H1 (cell line): ENCODE measurements around the gene CPNE5. TPM values are rescaled to one million over a fixed set of nuclear protein-coding genes. Genes with fewer than 3 reads are reported as not detected.

Experiments used
- CTCF ChIA-PET: fragments of 300-600 bp; sonication (Branson Sonifier 250); formaldehyde crosslinking; loops from one replicate; lab custom pipeline; 2021; ENCODE audit not compliant: partially characterized antibody; lab: Charles Lee
- POLR2A ChIA-PET: fragments of 300-600 bp; sonication (Branson Sonifier 250); formaldehyde crosslinking; loops from one replicate; lab custom pipeline; 2021; ENCODE audit warnings: inconsistent platforms; ENCODE audit not compliant: partially characterized antibody; lab: Charles Lee
- DNase-seq, 2 experiments: peaks; one replicate each; pipeline versions ENCODE4 v3.0.0 to v3.0.0-alpha.2; 2010 to 2022; ENCODE audit warnings: low spot score in 2 of 2, low read depth in 1 of 2, mixed read lengths in 1 of 2
- FAIRE-seq: peaks from 2 replicates; lab custom pipeline; 2011; peaks lifted over from hg19 to GRCh38; lab: Jason Lieb, UNC
- H2AFZ ChIP-seq: 2 replicates; pipeline ENCODE4 v1.8.1; 2012; ENCODE audit warnings: low read length, inconsistent platforms
- H2AK5ac ChIP-seq: 2 replicates; pipeline ENCODE4 v1.6.1; 2013; ENCODE audit warnings: low read depth, low read length
- H2BK120ac ChIP-seq: replicated peaks from 2 replicates; pipeline ENCODE3; 2013; ENCODE audit warnings: low read depth, low read length, inconsistent platforms
- H2BK12ac ChIP-seq: 2 replicates; pipeline ENCODE4 v1.6.1; 2013; ENCODE audit warnings: low read depth, low read length
- H2BK15ac ChIP-seq: 2 replicates; pipeline ENCODE4 v1.6.1; 2013; ENCODE audit warnings: low read length
- H2BK20ac ChIP-seq: 2 replicates; pipeline ENCODE4 v1.6.1; 2013; ENCODE audit warnings: low read length
- H2BK5ac ChIP-seq: 2 replicates; pipeline ENCODE4 v1.6.1; 2013; ENCODE audit warnings: low read depth, low read length
- H3K14ac ChIP-seq: 2 replicates; pipeline ENCODE4 v1.6.1; 2013; ENCODE audit warnings: inconsistent platforms; ENCODE audit not compliant: insufficient read length
- H3K18ac ChIP-seq: 2 replicates; pipeline ENCODE4 v1.6.1; 2013; ENCODE audit warnings: low read length; ENCODE audit errors: extremely low read depth
- H3K23ac ChIP-seq: 2 replicates; pipeline ENCODE4 v1.6.1; 2013; ENCODE audit warnings: inconsistent platforms; ENCODE audit not compliant: insufficient read length
- H3K23me2 ChIP-seq: 2 replicates; pipeline ENCODE4 v1.6.1; 2013; ENCODE audit warnings: low read depth, low read length
- H3K27ac ChIP-seq: 2 replicates; pipeline ENCODE4 v1.6.1; 2011; ENCODE audit warnings: low read depth, low read length, inconsistent platforms
- H3K27me3 ChIP-seq, 4 experiments: replicated peaks in 1 of 4; 1 replicate in 1 of 4; 2 replicates in 3 of 4; pipeline versions ENCODE4 v1.6.1 to v1.8.1; 2011 to 2013; ENCODE audit warnings: low read length in 3 of 4, mild to moderate bottlenecking in 3 of 4, inconsistent platforms in 2 of 4, mixed read lengths in 2 of 4, moderate library complexity in 1 of 4; ENCODE audit not compliant: control insufficient read depth in 3 of 4, insufficient read depth in 3 of 4; ENCODE audit errors: extremely low read depth in 1 of 4
- H3K36me3 ChIP-seq, 4 experiments: 2 replicates each; pipeline versions ENCODE4 v1.6.1 to v1.8.1; 2011 to 2013; ENCODE audit warnings: mild to moderate bottlenecking in 4 of 4, low read length in 3 of 4, moderate library complexity in 2 of 4, control low read depth in 1 of 4, inconsistent platforms in 1 of 4; ENCODE audit not compliant: insufficient read depth in 4 of 4, control insufficient read depth in 2 of 4
- H3K4ac ChIP-seq: replicated peaks from 2 replicates; pipeline ENCODE3; 2013; ENCODE audit warnings: low read length, low read depth, mixed read lengths, inconsistent platforms; ENCODE audit not compliant: insufficient read length
- H3K4me1 ChIP-seq, 4 experiments: replicated peaks in 1 of 4; 1 replicate in 1 of 4; 2 replicates in 3 of 4; pipeline versions ENCODE4 v1.6.1 to v1.8.1; 2011 to 2013; ENCODE audit warnings: low read length in 3 of 4, inconsistent platforms in 2 of 4, mixed read lengths in 1 of 4; ENCODE audit not compliant: insufficient read depth in 4 of 4, control insufficient read depth in 3 of 4
- H3K4me2 ChIP-seq, 2 experiments: 2 replicates each; pipeline versions ENCODE4 v1.6.1 to v1.8.1; 2011 to 2013; ENCODE audit warnings: low read depth in 2 of 2, low read length in 2 of 2, control low read depth in 1 of 2, inconsistent platforms in 1 of 2, mild to moderate bottlenecking in 1 of 2; ENCODE audit not compliant: insufficient read depth in 1 of 2
- H3K4me3 ChIP-seq, 4 experiments: fragments of 200-600, 300-600 bp in 1 of 4; sonication (generic), shearing (Covaris generic), sonication (Bioruptor Twin) in 1 of 4; 2 replicates each; pipeline versions ENCODE4 v1.5.1 to v1.8.1; 2011 to 2016; ENCODE audit warnings: low read length in 4 of 4, low read depth in 3 of 4, control low read depth in 2 of 4, inconsistent platforms in 2 of 4, mild to moderate bottlenecking in 2 of 4, mixed read lengths in 1 of 4, moderate library complexity in 1 of 4; ENCODE audit not compliant: insufficient read depth in 2 of 4; ENCODE audit errors: extremely low read depth in 1 of 4
- H3K56ac ChIP-seq: replicated peaks from 2 replicates; pipeline ENCODE3; 2013; ENCODE audit warnings: low read depth, mild to moderate bottlenecking, mixed read lengths, low read length, inconsistent platforms; ENCODE audit not compliant: insufficient read length
- H3K79me1 ChIP-seq: 2 replicates; pipeline ENCODE4 v1.6.1; 2013; ENCODE audit warnings: low read depth, low read length, control low read depth
- H3K79me2 ChIP-seq, 2 experiments: 2 replicates each; pipeline versions ENCODE4 v1.6.1 to v1.8.1; 2012 to 2013; ENCODE audit warnings: low read length in 2 of 2, mild to moderate bottlenecking in 2 of 2, inconsistent platforms in 1 of 2; ENCODE audit not compliant: insufficient read depth in 2 of 2, control insufficient read depth in 1 of 2
- H3K9ac ChIP-seq, 4 experiments: replicated peaks in 1 of 4; 1 replicate in 1 of 4; 2 replicates in 3 of 4; pipeline versions ENCODE4 v1.6.1 to v1.8.1; 2011 to 2013; ENCODE audit warnings: low read depth in 3 of 4, low read length in 3 of 4, control low read depth in 2 of 4, mild to moderate bottlenecking in 2 of 4, moderate library complexity in 2 of 4, inconsistent platforms in 1 of 4; ENCODE audit errors: extremely low read depth in 1 of 4
- H3K9me3 ChIP-seq, 2 experiments: 2 replicates each; pipeline versions ENCODE4 v1.6.1 to v1.8.1; 2012 to 2013; ENCODE audit warnings: mild to moderate bottlenecking in 2 of 2, moderate library complexity in 2 of 2, control low read depth in 1 of 2, inconsistent platforms in 1 of 2, low read depth in 1 of 2, low read length in 1 of 2, mixed read lengths in 1 of 2; ENCODE audit not compliant: insufficient read depth in 2 of 2
- H4K20me1 ChIP-seq, 2 experiments: replicated peaks in 1 of 2; 2 replicates each; pipeline versions ENCODE3 to v1.8.1; 2011 to 2013; ENCODE audit warnings: inconsistent platforms in 2 of 2, low read length in 2 of 2, mild to moderate bottlenecking in 1 of 2; ENCODE audit not compliant: insufficient read depth in 2 of 2, control insufficient read depth in 1 of 2
- H4K5ac ChIP-seq: 2 replicates; pipeline ENCODE4 v1.6.1; 2013; ENCODE audit warnings: low read length, low read depth, mixed read lengths, inconsistent platforms; ENCODE audit not compliant: insufficient read length
- H4K8ac ChIP-seq: 2 replicates; pipeline ENCODE4 v1.8.0; 2013; ENCODE audit warnings: mild to moderate bottlenecking, moderate library complexity, low read length, inconsistent platforms; ENCODE audit not compliant: insufficient read depth; ENCODE audit errors: extremely low read depth
- H4K91ac ChIP-seq: replicated peaks from 2 replicates; pipeline ENCODE3; 2013; ENCODE audit warnings: low read length, mixed read lengths, inconsistent platforms; ENCODE audit not compliant: insufficient read length
- CHD2 ChIP-seq: IDR thresholded peaks from 2 replicates; pipeline ENCODE4 v1.6.1; 2012; ENCODE audit warnings: low read length, improper control_type of control experiment
- EGR1 ChIP-seq: IDR thresholded peaks from 2 replicates; pipeline ENCODE4 v1.6.1; 2011; ENCODE audit warnings: low read depth, low read length, borderline replicate concordance
- EP300 ChIP-seq, 2 experiments: IDR thresholded peaks; 1 replicate in 1 of 2; 2 replicates in 1 of 2; pipeline ENCODE4 v1.6.1; 2011 to 2012; ENCODE audit warnings: low read depth in 2 of 2, low read length in 2 of 2, mild to moderate bottlenecking in 2 of 2, borderline replicate concordance in 1 of 2, inconsistent platforms in 1 of 2, moderate library complexity in 1 of 2
- MAFK ChIP-seq: IDR thresholded peaks from 2 replicates; pipeline ENCODE4 v1.6.1; 2012; ENCODE audit warnings: low read depth, mild to moderate bottlenecking, improper control_type of control experiment, low read length
- POLR2AphosphoS5 ChIP-seq: IDR thresholded peaks from 2 replicates; pipeline ENCODE4 v1.6.1; 2011; ENCODE audit warnings: low read depth, low read length
- RBBP5 ChIP-seq: IDR thresholded peaks from 2 replicates; pipeline ENCODE4 v1.7.1; 2012; ENCODE audit warnings: low read depth, mild to moderate bottlenecking, inconsistent platforms, low read length, moderate library complexity, borderline replicate concordance
- SAP30 ChIP-seq: fragments of 300-600 bp; sonication (generic); IDR thresholded peaks from 2 replicates; pipeline ENCODE4 v1.7.1; 2012; ENCODE audit warnings: low read length, moderate library complexity, mild to moderate bottlenecking, inconsistent platforms; ENCODE audit not compliant: insufficient read depth, insufficient replicate concordance
- SRF ChIP-seq: IDR thresholded peaks from 2 replicates; pipeline ENCODE4 v1.6.1; 2011; ENCODE audit warnings: mild to moderate bottlenecking, low read depth, low read length, moderate library complexity
- WGBS, 2 experiments: shearing (Covaris generic) in 1 of 2; methylation state at CpG; one replicate each; pipeline versions ENCODE4 v1.1.6 to v1.1.7; 2013 to 2015; ENCODE audit warnings: low lambda C conversion rate in 2 of 2, mixed read lengths in 2 of 2, inconsistent platforms in 1 of 2, low coverage in 1 of 2, missing lambda C conversion rate in 1 of 2; ENCODE audit not compliant: insufficient replicate concordance in 2 of 2, insufficient coverage in 1 of 2, insufficient read length in 1 of 2; ENCODE audit errors: extremely low coverage in 1 of 2, missing lambda C conversion rate in 1 of 2; 5-methylcytosine and 5-hydroxymethylcytosine counted together
- polyA plus RNA-seq, 7 experiments: library from polyadenylated mRNA; depleted of rRNA in 3 of 7; stranded (reverse) in 5 of 7; unstranded in 2 of 7; fragments of >200 nt in 5 of 7; fragments of 200-250 nt in 2 of 7; gene quantifications; 1 replicate in 5 of 7; 2 replicates in 1 of 7; 4 replicates in 1 of 7; pipeline versions ENCODE4 v1.2.1 to v1.2.3, GENCODE V29; 2011 to 2013; ENCODE audit warnings: missing spikeins in 2 of 7, mixed read lengths in 2 of 7
- total RNA-seq: library from RNA; stranded (reverse); fragmentation: NEBNext Ultra II Directional; extraction: Animal tissue kit (Norgen Biotek cat#: 25700); gene quantifications from 2 replicates; pipeline ENCODE4 v1.2.1, GENCODE V29; 2021

Gene CPNE5
- total and polyA plus RNA-seq, 2 of the 8 experiments (the other 6 are each of a cell fraction or from before 2014, with no cell fraction given): 0.88 to 1.8 TPM

DNA sequence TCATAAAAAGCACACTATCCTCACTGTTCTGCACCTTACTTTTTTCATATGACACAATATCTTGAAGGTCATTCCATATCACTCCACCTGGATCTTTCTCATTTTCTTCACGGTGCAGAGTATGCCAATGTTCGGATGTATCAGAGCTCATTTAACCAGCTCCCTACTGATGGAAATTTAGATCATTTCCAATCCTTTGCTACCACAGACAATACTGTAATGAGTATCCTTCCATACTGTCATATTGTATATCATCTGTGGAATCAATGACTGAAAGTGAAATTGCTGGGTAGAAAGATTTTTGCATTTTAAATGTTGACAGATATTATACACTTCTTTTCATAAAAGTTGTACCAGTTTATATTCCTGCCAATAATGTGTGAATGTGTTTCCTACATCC lies 143.8 kb downstream of the CPNE5 start:
- H3K4me2 ChIP-seq: no peak overlapping the region
- H2BK15ac ChIP-seq: no peak overlapping the region
- no peak overlapping the region for H3K14ac ChIP-seq
- no peak overlapping the region for H2BK12ac ChIP-seq
- H3K27me3 ChIP-seq: no peaks in the 10 kb centered on the region
- H3K23ac ChIP-seq: no peak overlapping the region
- no peak overlapping the region for H2BK20ac ChIP-seq
- H3K9me3 ChIP-seq: no peaks in the 10 kb centered on the region
- ChIA-PET POLR2A (no interaction called here), CTCF (interaction anchor here (0.6 to 3.1 kb wide), 6 partner anchors 10 to 80 kb away, joined by 3 to 9 read pairs (median 4); no protein-coding TSS in a partner anchor)
- H3K36me3 ChIP-seq: no peaks in the 10 kb centered on the region
- no peak overlapping the region for H4K91ac ChIP-seq
- H3K27ac ChIP-seq: no peak overlapping the region
- H4K20me1 ChIP-seq: peaks cover 0 to 3% of the 10 kb centered on the region in 2 experiments
- no peak overlapping the region for H3K56ac ChIP-seq
- no peak overlapping the region for H3K4me3 ChIP-seq
- H4K5ac ChIP-seq: no peak overlapping the region
- H3K4me1 ChIP-seq: no peaks in the 10 kb centered on the region
- FAIRE-seq (no peak), DNase-seq (no peak)
- 97% methylated on average over 2 of the region's 2 CpGs; no CpG with 5 or more reads in 1 of the 2 experiments for WGBS, 2 experiments
- H3K18ac ChIP-seq: no peak overlapping the region
- no peak overlapping the region for H2AFZ ChIP-seq
- no peak overlapping the region for H3K4ac ChIP-seq
- H3K9ac ChIP-seq: no peak overlapping the region
- no peak overlapping the region for H2BK5ac ChIP-seq
- H3K79me2 ChIP-seq: no peaks in the 10 kb centered on the region
- H3K79me1 ChIP-seq: no peaks in the 10 kb centered on the region
- H2AK5ac ChIP-seq: no peak overlapping the region
- H2BK120ac ChIP-seq: no peak overlapping the region
- TF ChIP-seq EGR1: no peak
- TF ChIP-seq RBBP5: no peak
- TF ChIP-seq MAFK: no peak
- TF ChIP-seq CHD2: no peak
- TF ChIP-seq POLR2AphosphoS5: no peak
- no peak for TF ChIP-seq EP300 (IDR thresholded peaks at IDR 0.05; ENCODE audit: borderline replicate concordance in 1 of 2, low read depth in 2 of 2, low read length in 2 of 2)
- TF ChIP-seq SAP30: no peak
- no peak for TF ChIP-seq SRF
- H3K23me2 ChIP-seq: no peaks in the 10 kb centered on the region
- H4K8ac ChIP-seq: no peak overlapping the region
